GM21360 (cell line): ENCODE data around the gene SNRNP70.
"Not testable (repeated sequence)": the region's sequence is repeated elsewhere in the genome, so short reads cannot be mapped to it uniquely, and the experiment has no call there.

Experiments
- ATAC-seq: cut with Tn5 transposase; IDR thresholded peaks from one replicate; pipeline ENCODE4 v1.9.1; 2021; ENCODE audit warnings: mild to moderate bottlenecking, moderate library complexity; ENCODE audit not compliant: unreplicated experiment

The SNRNP70 gene

GRCh38 chr19:49064029-49064629, 21.1 kb upstream of the SNRNP70 start:
- ATAC-seq = no peak

- no peak for ATAC-seq
Observed at GRCh38 chr19:49064768-49065611, 20.3 kb upstream of the SNRNP70 start, which contains the start of gene NTF4. Gene NTF4, minus strand, starts transcription at chr19:49064818. Its CDS starts 2,821 bp downstream, at chr19:49061997.

- no peak for ATAC-seq
Observed at GRCh38 chr19:49065905-49066512, 19.2 kb upstream of the SNRNP70 start.

- ATAC-seq = no peak
Observed at GRCh38 chr19:49067554-49067953, 17.7 kb upstream of the SNRNP70 start.

GRCh38 chr19:49069026-49069425, 16.2 kb upstream of the SNRNP70 start:
- no peak for ATAC-seq

GRCh38 chr19:49070416-49070815, 14.8 kb upstream of the SNRNP70 start:
- ATAC-seq = no peak

- ATAC-seq = no peak
Observed at GRCh38 chr19:49071860-49072547, 13.2 kb upstream of the SNRNP70 start.

GRCh38 chr19:49073514-49074378, 11.5 kb upstream of the SNRNP70 start:
- no peak for ATAC-seq

GRCh38 chr19:49074869-49075268, 10.4 kb upstream of the SNRNP70 start:
- not testable (repeated sequence) for ATAC-seq

GRCh38 chr19:49080392-49080791, 4.9 kb upstream of the SNRNP70 start:
- ATAC-seq = no peak

- ATAC-seq = no peak
Observed at GRCh38 chr19:49081273-49081672, 4.0 kb upstream of the SNRNP70 start.

- no peak for ATAC-seq
Observed at GRCh38 chr19:49084206-49085019, 838 bp upstream of the SNRNP70 start.

- no peak for ATAC-seq
Observed at GRCh38 chr19:49085868-49086232, 599 bp downstream of the SNRNP70 start.

- ATAC-seq = no peak
Observed at GRCh38 chr19:49086296-49086695, 1.0 kb downstream of the SNRNP70 start.

GRCh38 chr19:49091391-49092038, 6.3 kb downstream of the SNRNP70 start:
- no peak for ATAC-seq

- no peak for ATAC-seq
Observed at GRCh38 chr19:49092686-49093085, 7.4 kb downstream of the SNRNP70 start.

- ATAC-seq = no peak
Observed at GRCh38 chr19:49094505-49095482, 9.5 kb downstream of the SNRNP70 start.
